ENCODE data around the gene LSS.

- TF ChIP-seq POLR2A (IDR thresholded peaks at IDR 0.05; ENCODE audit: control extremely low read depth in 1 of 2, low read depth in 2 of 2, low read length in 2 of 2) (no peak), EGR1 (IDR thresholded peaks at IDR 0.05; ENCODE audit: borderline replicate concordance, low read depth, low read length) (no peak), MAX (IDR thresholded peaks at IDR 0.05) (no peak), CTCF (IDR thresholded peaks at IDR 0.05; ENCODE audit: control extremely low read depth in 1 of 3, insufficient read depth in 1 of 3, low read depth in 1 of 3, low read length in 3 of 3) (no peak), JUN (IDR thresholded peaks at IDR 0.05; ENCODE audit: low read depth, low read length) (no peak), SRF (IDR thresholded peaks at IDR 0.05; ENCODE audit: low read depth, low read length) (no peak), ATF3 (IDR thresholded peaks at IDR 0.05; ENCODE audit: insufficient read depth, low read depth, low read length) (no peak)
These were observed 72.3 kb downstream of the LSS start for GRCh38 chr21:46156378-46156645.

All from H1 (cell line).